Prostate gland (tissue), 2 donors: Measurements from ENCODE around the gene CENPT.

Source experiments
- POLR2A ChIP-seq: fragments of 450-650 bp; IDR thresholded peaks from one replicate; pipeline ENCODE4 v1.6.1; 2016; ENCODE audit warnings: antibody characterized with exemption, mild to moderate bottlenecking
- POLR2AphosphoS5 ChIP-seq: sonication (generic); formaldehyde crosslinking; IDR thresholded peaks from one replicate; pipeline ENCODE4 v1.6.1; 2017; ENCODE audit warnings: antibody characterized with exemption
- TF ChIP-seq, protein P1 (sequence below), 4 experiments: fragments of 200-600 bp in 2 of 4; fragments of 450-650 bp in 2 of 4; sonication (generic) in 2 of 4; IDR thresholded peaks; 1 replicate in 3 of 4; 2 replicates in 1 of 4; pipeline ENCODE4 v1.5.1; 2016 to 2019; ENCODE audit warnings: antibody characterized with exemption in 4 of 4, mild to moderate bottlenecking in 2 of 4, moderate library complexity in 2 of 4

DNA sequence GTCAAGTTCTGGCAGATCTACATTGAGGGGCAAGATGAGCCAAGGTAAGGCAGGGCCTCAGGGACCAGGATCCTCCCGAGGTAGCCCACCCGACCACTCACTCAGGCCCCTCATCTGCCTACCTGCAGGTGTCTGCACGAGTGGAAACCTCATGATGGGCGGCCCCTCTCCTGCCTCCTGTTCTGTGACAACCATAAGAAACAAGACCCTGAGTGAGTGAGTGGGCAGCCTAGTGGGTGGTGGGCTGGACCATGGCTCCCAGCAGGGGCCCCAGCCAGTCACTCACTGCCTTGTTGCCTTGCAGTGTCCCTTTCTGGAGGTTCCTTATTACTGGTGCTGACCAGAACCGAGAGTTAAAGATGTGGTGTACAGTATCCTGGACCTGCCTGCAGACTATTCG is 30.7 kb upstream of the CENPT start:
- TF ChIP-seq, protein P1, sequence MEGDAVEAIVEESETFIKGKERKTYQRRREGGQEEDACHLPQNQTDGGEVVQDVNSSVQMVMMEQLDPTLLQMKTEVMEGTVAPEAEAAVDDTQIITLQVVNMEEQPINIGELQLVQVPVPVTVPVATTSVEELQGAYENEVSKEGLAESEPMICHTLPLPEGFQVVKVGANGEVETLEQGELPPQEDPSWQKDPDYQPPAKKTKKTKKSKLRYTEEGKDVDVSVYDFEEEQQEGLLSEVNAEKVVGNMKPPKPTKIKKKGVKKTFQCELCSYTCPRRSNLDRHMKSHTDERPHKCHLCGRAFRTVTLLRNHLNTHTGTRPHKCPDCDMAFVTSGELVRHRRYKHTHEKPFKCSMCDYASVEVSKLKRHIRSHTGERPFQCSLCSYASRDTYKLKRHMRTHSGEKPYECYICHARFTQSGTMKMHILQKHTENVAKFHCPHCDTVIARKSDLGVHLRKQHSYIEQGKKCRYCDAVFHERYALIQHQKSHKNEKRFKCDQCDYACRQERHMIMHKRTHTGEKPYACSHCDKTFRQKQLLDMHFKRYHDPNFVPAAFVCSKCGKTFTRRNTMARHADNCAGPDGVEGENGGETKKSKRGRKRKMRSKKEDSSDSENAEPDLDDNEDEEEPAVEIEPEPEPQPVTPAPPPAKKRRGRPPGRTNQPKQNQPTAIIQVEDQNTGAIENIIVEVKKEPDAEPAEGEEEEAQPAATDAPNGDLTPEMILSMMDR (IDR thresholded peaks at IDR 0.05): no peak
- TF ChIP-seq POLR2A: no peak
- TF ChIP-seq POLR2AphosphoS5: no peak
